Endodermal cell (in vitro differentiated cells): ENCODE data around the gene OR6N1. TPM values are rescaled to one million over a fixed set of nuclear protein-coding genes. Genes with fewer than 3 reads are reported as not detected.

Experiments used
- DNase-seq: peaks from one replicate; pipeline ENCODE4 v3.0.0-alpha.2; 2017
- H3K27ac ChIP-seq: 2 replicates; pipeline ENCODE4 v1.5.1; 2013; ENCODE audit warnings: mild to moderate bottlenecking, low read depth, low read length, moderate library complexity
- H3K27me3 ChIP-seq: 2 replicates; pipeline ENCODE4 v1.6.1; 2013; ENCODE audit warnings: mild to moderate bottlenecking, low read length, moderate library complexity; ENCODE audit not compliant: insufficient read depth, control insufficient read depth, poor library complexity, severe bottlenecking
- H3K36me3 ChIP-seq: 2 replicates; pipeline ENCODE4 v1.7.0; 2013; ENCODE audit warnings: mild to moderate bottlenecking, low read length, moderate library complexity; ENCODE audit not compliant: control insufficient read depth, insufficient read depth
- H3K4me1 ChIP-seq: one replicate; pipeline ENCODE4 v1.7.0; 2013; ENCODE audit warnings: low read length; ENCODE audit not compliant: control insufficient read depth, insufficient read depth
- H3K4me3 ChIP-seq: 2 replicates; pipeline ENCODE4 v1.5.1; 2013; ENCODE audit warnings: mild to moderate bottlenecking, low read length, moderate library complexity
- H3K9ac ChIP-seq: 2 replicates; pipeline ENCODE4 v1.6.1; 2013; ENCODE audit warnings: mild to moderate bottlenecking, low read length, moderate library complexity; ENCODE audit not compliant: poor library complexity, severe bottlenecking; ENCODE audit errors: extremely low read depth
- H3K9me3 ChIP-seq: 2 replicates; pipeline ENCODE4 v1.6.1; 2013; ENCODE audit warnings: mild to moderate bottlenecking, low read length, moderate library complexity; ENCODE audit not compliant: control insufficient read depth
- H3K27ac Mint-ChIP-seq: 2 replicates; pipeline ENCODE4 v1.8.0; 2020; ENCODE audit warnings: mixed read lengths
- H3K27me3 Mint-ChIP-seq: 2 replicates; pipeline ENCODE4 v1.8.0; 2021; ENCODE audit warnings: mild to moderate bottlenecking, mixed read lengths; ENCODE audit not compliant: insufficient read depth
- H3K36me3 Mint-ChIP-seq: 2 replicates; pipeline ENCODE4 v1.8.0; 2020; ENCODE audit warnings: low read depth, mixed read lengths
- H3K4me1 Mint-ChIP-seq: 2 replicates; pipeline ENCODE4 v1.8.0; 2020; ENCODE audit warnings: mixed read lengths
- H3K4me3 Mint-ChIP-seq: 2 replicates; pipeline ENCODE4 v1.8.0; 2020; ENCODE audit warnings: mild to moderate bottlenecking, moderate library complexity, mixed read lengths
- H3K9me3 Mint-ChIP-seq: 2 replicates; pipeline ENCODE4 v1.8.0; 2020; ENCODE audit warnings: mild to moderate bottlenecking, mixed read lengths
- WGBS, 2 experiments: methylation state at CpG; one replicate each; pipeline versions ENCODE4 v1.1.5 to v1.1.7; 2013; ENCODE audit warnings: missing lambda C conversion rate in 2 of 2, mixed read lengths in 1 of 2; ENCODE audit not compliant: insufficient coverage in 1 of 2, insufficient read length in 1 of 2; 5-methylcytosine and 5-hydroxymethylcytosine counted together
- total RNA-seq, 2 donors: library from RNA; stranded (reverse); fragmentation: NEBNext Ultra II Directional in 1 of 2; extraction: Animal tissue kit (Norgen Biotek cat#: 25700) in 1 of 2; gene quantifications; 2 replicates in 1 of 2; 3 replicates in 1 of 2; pipeline ENCODE4 v1.2.1, GENCODE V29; 2021
- TF ChIP-seq, protein P1 (sequence below): fragments of 200-600 bp; sonication (generic); conservative IDR thresholded peaks from 2 replicates; pipeline ENCODE4 v1.5.0; 2021; ENCODE audit warnings: antibody characterized with exemption, mild to moderate bottlenecking

The OR6N1 gene
- total RNA-seq, 2 donors from 2014 or later, result not detected

- H3K4me1 ChIP-seq, result no peaks in the 10 kb centered on the region
- no peaks in the 10 kb centered on the region for H3K9me3 Mint-ChIP-seq
- WGBS, 2 experiments, result 78% methylated on average over 1 of the region's 1 CpG; no CpG with 5 or more reads in 1 of the 2 experiments
- no peaks in the 10 kb centered on the region for H3K27me3 ChIP-seq
- H3K27me3 Mint-ChIP-seq, result peaks cover 1% of the 10 kb centered on the region
- DNase-seq, result no peak
- no peak overlapping the region for H3K9ac ChIP-seq
- no peaks in the 10 kb centered on the region for H3K36me3 ChIP-seq
- no peak overlapping the region for H3K27ac ChIP-seq
- no peak overlapping the region for H3K4me3 Mint-ChIP-seq
- no peaks in the 10 kb centered on the region for H3K4me1 Mint-ChIP-seq
- no peak overlapping the region for H3K4me3 ChIP-seq
- H3K27ac Mint-ChIP-seq, result no peak overlapping the region
- TF ChIP-seq, protein P1, sequence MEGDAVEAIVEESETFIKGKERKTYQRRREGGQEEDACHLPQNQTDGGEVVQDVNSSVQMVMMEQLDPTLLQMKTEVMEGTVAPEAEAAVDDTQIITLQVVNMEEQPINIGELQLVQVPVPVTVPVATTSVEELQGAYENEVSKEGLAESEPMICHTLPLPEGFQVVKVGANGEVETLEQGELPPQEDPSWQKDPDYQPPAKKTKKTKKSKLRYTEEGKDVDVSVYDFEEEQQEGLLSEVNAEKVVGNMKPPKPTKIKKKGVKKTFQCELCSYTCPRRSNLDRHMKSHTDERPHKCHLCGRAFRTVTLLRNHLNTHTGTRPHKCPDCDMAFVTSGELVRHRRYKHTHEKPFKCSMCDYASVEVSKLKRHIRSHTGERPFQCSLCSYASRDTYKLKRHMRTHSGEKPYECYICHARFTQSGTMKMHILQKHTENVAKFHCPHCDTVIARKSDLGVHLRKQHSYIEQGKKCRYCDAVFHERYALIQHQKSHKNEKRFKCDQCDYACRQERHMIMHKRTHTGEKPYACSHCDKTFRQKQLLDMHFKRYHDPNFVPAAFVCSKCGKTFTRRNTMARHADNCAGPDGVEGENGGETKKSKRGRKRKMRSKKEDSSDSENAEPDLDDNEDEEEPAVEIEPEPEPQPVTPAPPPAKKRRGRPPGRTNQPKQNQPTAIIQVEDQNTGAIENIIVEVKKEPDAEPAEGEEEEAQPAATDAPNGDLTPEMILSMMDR, result peak; percentile 40
- H3K9me3 ChIP-seq, result no peaks in the 10 kb centered on the region
- no peaks in the 10 kb centered on the region for H3K36me3 Mint-ChIP-seq
Measured at GRCh38 chr1:158714754-158715153, 57.2 kb downstream of the OR6N1 start.

Other genes with a start within 250 kb of the OR6N1 start
- gene OR6Y1, start 217.8 kb downstream of the OR6N1 start, total RNA-seq, result not detected
- not detected for gene OR6P1, start 201.6 kb downstream of the OR6N1 start, total RNA-seq
- not detected for gene OR10X1, start 192.3 kb downstream of the OR6N1 start, total RNA-seq
- gene OR10Z1, start 166.9 kb downstream of the OR6N1 start, total RNA-seq, result not detected
- not detected for gene SPTA1, start 85.5 kb downstream of the OR6N1 start, total RNA-seq
- gene OR6K2, start 71.5 kb downstream of the OR6N1 start, total RNA-seq, result not detected
- gene OR6K3, start 51.5 kb downstream of the OR6N1 start, total RNA-seq, result not detected
- not detected for gene OR6K6, start 17.5 kb downstream of the OR6N1 start, total RNA-seq
- not detected for gene OR6N2, start 9.0 kb upstream of the OR6N1 start, total RNA-seq
- not detected for gene MNDA, start 59.2 kb upstream of the OR6N1 start, total RNA-seq
- not detected for gene PYHIN1, start 159.4 kb upstream of the OR6N1 start, total RNA-seq
- gene IFI16, start 237.7 kb upstream of the OR6N1 start, total RNA-seq, result 10 to 100 TPM; 10.4 to 11.9 TPM